Endothelial cell of umbilical vein (primary cell): ENCODE data around the gene TBC1D5.

Source experiments
- CTCF ChIP-seq, 2 donors: IDR thresholded peaks; 1 replicate in 1 of 2; 2 replicates in 1 of 2; pipeline ENCODE4 v1.5.1; 2011; ENCODE audit warnings: low read length in 2 of 2, mild to moderate bottlenecking in 2 of 2, moderate library complexity in 2 of 2, control low read depth in 1 of 2, inconsistent platforms in 1 of 2, low read depth in 1 of 2; ENCODE audit not compliant: insufficient read depth in 1 of 2; ENCODE audit errors: extremely low read depth in 1 of 2
- EZH2 ChIP-seq: IDR thresholded peaks from 2 replicates; pipeline ENCODE4 v1.6.1; 2012; ENCODE audit warnings: borderline replicate concordance, low read depth, mild to moderate bottlenecking, moderate library complexity, low read length, inconsistent platforms; ENCODE audit not compliant: severe bottlenecking
- FOS ChIP-seq: IDR thresholded peaks from 2 replicates; pipeline ENCODE4 v1.6.1; 2011; ENCODE audit warnings: mild to moderate bottlenecking, low read length, moderate library complexity, borderline replicate concordance; ENCODE audit not compliant: insufficient read depth
- GATA2 ChIP-seq: IDR thresholded peaks from 2 replicates; pipeline ENCODE4 v1.7.0; 2011; ENCODE audit warnings: low read depth, mild to moderate bottlenecking, moderate library complexity, mixed read lengths, low read length; ENCODE audit not compliant: insufficient read length, insufficient read depth
- JUN ChIP-seq: IDR thresholded peaks from 2 replicates; pipeline ENCODE4 v1.6.1; 2011; ENCODE audit warnings: borderline replicate concordance, low read depth; ENCODE audit not compliant: insufficient read length, insufficient read depth
- MAX ChIP-seq: IDR thresholded peaks from 2 replicates; pipeline ENCODE4 v1.6.1; 2011; ENCODE audit not compliant: insufficient read depth, insufficient read length
- MYC ChIP-seq: IDR thresholded peaks from one replicate; pipeline ENCODE4 v1.6.1; 2011; ENCODE audit warnings: mild to moderate bottlenecking, low read depth, low read length
- POLR2A ChIP-seq: IDR thresholded peaks from 2 replicates; pipeline ENCODE4 v1.6.1; 2012; ENCODE audit warnings: low read depth, mild to moderate bottlenecking, control low read depth, low read length
- POLR2AphosphoS5 ChIP-seq: IDR thresholded peaks from 2 replicates; pipeline ENCODE4 v1.6.1; 2012; ENCODE audit warnings: low read depth, mild to moderate bottlenecking, control low read depth, low read length, moderate library complexity; ENCODE audit not compliant: insufficient read depth

- TF ChIP-seq CTCF (IDR thresholded peaks at IDR 0.05; ENCODE audit: extremely low read depth in 1 of 2, insufficient read depth in 1 of 2, low read depth in 1 of 2, low read length in 2 of 2) (no peak), POLR2AphosphoS5 (no peak), EZH2 (no peak), MAX (no peak), POLR2A (no peak), GATA2 (no peak), JUN (no peak), FOS (no peak), MYC (no peak)
Observed at GRCh38 chr3:17340693-17341092, 401.7 kb downstream of the TBC1D5 start.
